Measurements from ENCODE around the gene TPGS1. TPM values are rescaled to one million over a fixed set of nuclear protein-coding genes. Genes with fewer than 3 reads are reported as not detected.
"Not testable (repeated sequence)": the region's sequence is repeated elsewhere in the genome, so short reads cannot be mapped to it uniquely, and the experiment has no call there.

The TPGS1 gene
- total RNA-seq, 4 donors from 2014 or later = 29.5 to 64.7 (median 35.6) TPM

GRCh38 chr19:478236-478903 is 28.9 kb upstream of the TPGS1 start:
- TF ChIP-seq POLR2A (IDR thresholded peaks at IDR 0.05) (no peak), CTCF (IDR thresholded peaks at IDR 0.05 in 4 of 5, conservative IDR thresholded peaks at IDR 0.05 in 1 of 5) (no peak)
- ATAC-seq (no peak), DNase-seq (no peak)
- no peak overlapping the region for H3K27ac ChIP-seq
- no peaks in the 10 kb centered on the region for H3K9me3 ChIP-seq
- intact Hi-C loops (cut with DNase I; ENCODE audit: low total_unique reads) = no loop called here
- H3K27me3 ChIP-seq = peaks cover 0 to 3% (median 0%) of the 10 kb centered on the region in 3 donors
- peaks cover 0 to 3% of the 10 kb centered on the region in 2 donors for H3K4me1 ChIP-seq
- H3K4me3 ChIP-seq = no peak overlapping the region
- in situ Hi-C loops (cut with MboI; ENCODE audit: low sequenced_read_pairs in 4 of 4) = no loop called here
- H3K36me3 ChIP-seq = no peaks in the 10 kb centered on the region

- H3K9me3 ChIP-seq = no peaks in the 10 kb centered on the region
- ATAC-seq (no peak), DNase-seq (no peak)
- in situ Hi-C loops (cut with MboI; ENCODE audit: low sequenced_read_pairs in 4 of 4) = no loop called here
- TF ChIP-seq CTCF (IDR thresholded peaks at IDR 0.05 in 4 of 5, conservative IDR thresholded peaks at IDR 0.05 in 1 of 5) (no peak), POLR2A (IDR thresholded peaks at IDR 0.05) (no peak)
- intact Hi-C loops (cut with DNase I; ENCODE audit: low total_unique reads) = no loop called here
- H3K4me3 ChIP-seq = no peak overlapping the region
- no peaks in the 10 kb centered on the region for H3K36me3 ChIP-seq
- H3K27me3 ChIP-seq = peaks cover 0 to 3% (median 0%) of the 10 kb centered on the region in 3 donors
- H3K27ac ChIP-seq = no peak overlapping the region
- peaks cover 0 to 3% of the 10 kb centered on the region in 2 donors for H3K4me1 ChIP-seq
These were observed 28.3 kb upstream of the TPGS1 start for GRCh38 chr19:478976-479375.

GRCh38 chr19:480016-480855 is 27.1 kb upstream of the TPGS1 start:
- peak; percentile 85 to 86 for ATAC-seq
- in situ Hi-C loops (cut with MboI; ENCODE audit: low sequenced_read_pairs in 4 of 4) (no loop called here), intact Hi-C loops (cut with DNase I; ENCODE audit: low total_unique reads) (loop anchor here (2.0 kb wide), 1 partner anchor 95 kb away; no protein-coding TSS in a partner anchor)
- Histone ChIP-seq H3K9me3 (no peaks in the 10 kb centered on the region), H3K4me1 (peaks cover 0 to 3% of the 10 kb centered on the region in 2 donors), H3K4me3 (peak overlapping the region; percentile 26 to 46 (median 30)), H3K27me3 (peaks cover 2 to 10% (median 7%) of the 10 kb centered on the region in 3 donors), H3K36me3 (no peaks in the 10 kb centered on the region), H3K27ac (peak overlapping the region in 2 of 4 donors; percentile 44 to 47)
- TF ChIP-seq CTCF (IDR thresholded peaks at IDR 0.05 in 4 of 5, conservative IDR thresholded peaks at IDR 0.05 in 1 of 5) = peak; percentile 18 to 54 (median 51)
- TF ChIP-seq POLR2A (IDR thresholded peaks at IDR 0.05) = no peak
- peak in 1 of 2 donors; percentile 58 for DNase-seq

- DNase-seq; in situ Hi-C loops (cut with MboI; ENCODE audit: low sequenced_read_pairs in 4 of 4); H3K4me1 ChIP-seq; H3K27ac ChIP-seq; ATAC-seq; H3K36me3 ChIP-seq; H3K9me3 ChIP-seq; H3K4me3 ChIP-seq: not testable (repeated sequence)
- peaks cover 11 to 19% (median 13%) of the 10 kb centered on the region in 3 donors for H3K27me3 ChIP-seq
- intact Hi-C loops (cut with DNase I; ENCODE audit: low total_unique reads) = loop anchor here (2.0 kb wide), 1 partner anchor 96 kb away; no protein-coding TSS in a partner anchor
These were observed 26.2 kb upstream of the TPGS1 start for GRCh38 chr19:481100-481499.

Measured in gastrocnemius medialis (tissue), 4 donors.